Neural cell (in vitro differentiated cells): ENCODE results near the gene LSM3.

Experiments used
- EP300 ChIP-seq: fragments of 450-650 bp; conservative IDR thresholded peaks from 2 replicates; pipeline ENCODE4 v1.6.1; 2014; ENCODE audit warnings: antibody characterized with exemption, mild to moderate bottlenecking, moderate library complexity; ENCODE audit not compliant: poor library complexity, severe bottlenecking
- EZH2 ChIP-seq: fragments of 200-600, 300-800 bp; shearing (Covaris generic), sonication (generic); IDR thresholded peaks from 2 replicates; pipeline ENCODE4 v1.6.1; 2014; ENCODE audit warnings: antibody characterized with exemption, low read length, borderline replicate concordance, mild to moderate bottlenecking; ENCODE audit not compliant: insufficient read depth, poor library complexity, severe bottlenecking
- MXI1 ChIP-seq: fragments of 450-650 bp; conservative IDR thresholded peaks from 2 replicates; pipeline ENCODE4 v1.6.1; 2014; ENCODE audit warnings: antibody characterized with exemption, mild to moderate bottlenecking; ENCODE audit not compliant: poor library complexity, severe bottlenecking
- POLR2AphosphoS5 ChIP-seq: IDR thresholded peaks from 2 replicates; pipeline ENCODE4 v1.6.1; 2012
- RAD21 ChIP-seq: fragments of 450-650 bp; conservative IDR thresholded peaks from 2 replicates; pipeline ENCODE4 v1.6.1; 2014; ENCODE audit warnings: antibody characterized with exemption, mild to moderate bottlenecking, moderate library complexity
- TAF1 ChIP-seq: IDR thresholded peaks from 2 replicates; pipeline ENCODE4 v1.6.1; 2012; ENCODE audit warnings: low read depth
- TF ChIP-seq, protein P1 (sequence below): fragments of 450-650 bp; IDR thresholded peaks from 2 replicates; pipeline ENCODE4 v1.5.1; 2014; ENCODE audit warnings: antibody characterized with exemption, mild to moderate bottlenecking, moderate library complexity; ENCODE audit not compliant: poor library complexity, severe bottlenecking

DNA sequence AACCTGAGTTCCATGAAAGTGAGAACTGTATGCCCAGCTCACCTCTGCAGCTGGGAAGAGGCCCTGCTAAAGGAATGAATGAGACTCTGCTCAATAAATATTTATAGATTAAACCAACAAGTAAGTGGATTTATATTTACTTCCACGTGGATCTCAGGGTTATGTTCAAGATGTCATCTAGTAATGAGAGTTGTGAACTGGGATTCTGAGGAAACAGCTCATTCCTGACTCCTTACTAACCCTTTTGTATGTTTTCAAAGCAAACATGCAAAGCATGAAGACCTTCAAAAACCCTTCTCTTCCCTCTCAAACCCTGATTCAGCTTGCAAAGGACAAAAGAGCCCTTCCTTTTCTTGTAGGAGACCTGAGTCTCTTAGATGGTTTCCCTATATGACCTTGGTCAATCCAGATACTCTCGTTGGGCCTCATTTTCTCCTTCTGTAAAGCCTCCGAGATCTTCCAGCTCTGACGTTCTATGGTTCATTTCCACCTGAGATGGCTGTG, 53.4 kb downstream of the LSM3 start:
- TF ChIP-seq, protein P1, sequence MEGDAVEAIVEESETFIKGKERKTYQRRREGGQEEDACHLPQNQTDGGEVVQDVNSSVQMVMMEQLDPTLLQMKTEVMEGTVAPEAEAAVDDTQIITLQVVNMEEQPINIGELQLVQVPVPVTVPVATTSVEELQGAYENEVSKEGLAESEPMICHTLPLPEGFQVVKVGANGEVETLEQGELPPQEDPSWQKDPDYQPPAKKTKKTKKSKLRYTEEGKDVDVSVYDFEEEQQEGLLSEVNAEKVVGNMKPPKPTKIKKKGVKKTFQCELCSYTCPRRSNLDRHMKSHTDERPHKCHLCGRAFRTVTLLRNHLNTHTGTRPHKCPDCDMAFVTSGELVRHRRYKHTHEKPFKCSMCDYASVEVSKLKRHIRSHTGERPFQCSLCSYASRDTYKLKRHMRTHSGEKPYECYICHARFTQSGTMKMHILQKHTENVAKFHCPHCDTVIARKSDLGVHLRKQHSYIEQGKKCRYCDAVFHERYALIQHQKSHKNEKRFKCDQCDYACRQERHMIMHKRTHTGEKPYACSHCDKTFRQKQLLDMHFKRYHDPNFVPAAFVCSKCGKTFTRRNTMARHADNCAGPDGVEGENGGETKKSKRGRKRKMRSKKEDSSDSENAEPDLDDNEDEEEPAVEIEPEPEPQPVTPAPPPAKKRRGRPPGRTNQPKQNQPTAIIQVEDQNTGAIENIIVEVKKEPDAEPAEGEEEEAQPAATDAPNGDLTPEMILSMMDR: no peak
- TF ChIP-seq EZH2 (no peak), POLR2AphosphoS5 (no peak), EP300 (no peak), RAD21 (no peak), TAF1 (no peak), MXI1 (no peak)
